ENCODE data around the gene FARS2. TPM values are rescaled to one million over a fixed set of nuclear protein-coding genes. Genes with fewer than 3 reads are reported as not detected.

Gene FARS2
- total and polyA plus RNA-seq, 2 donors (not counting 3 experiments of a cell fraction or from before 2014, with no cell fraction given): 20.2 to 20.5 TPM

GRCh38 chr6:5818959-5819358, 557.6 kb downstream of the FARS2 start:
- dilution Hi-C loops (cut with MboI; ENCODE audit: extremely low pct_ligation_motif_present, low sequenced_read_pairs): no loop called here

More at GRCh38 chr6:5818959-5819358, 557.6 kb downstream of the FARS2 start:
- H3K36me3 ChIP-seq (ENCODE audit: control insufficient read depth in 2 of 2, extremely low read depth in 1 of 2, insufficient read depth in 2 of 2, low read length in 2 of 2): no peaks in the 10 kb centered on the region
- POLR2A ChIA-PET: no interaction called here
- DNase-seq (ENCODE audit: low read depth, low spot score) (no peak), FAIRE-seq (no peak)
- no peak overlapping the region for H3K27ac ChIP-seq (ENCODE audit: insufficient read depth, low read depth, low read length)
- no peak overlapping the region for H2AFZ ChIP-seq (ENCODE audit: low read depth, low read length)
- intact Hi-C loops (cut with micrococcal nuclease): no loop called here
- no peak overlapping the region for H3K9ac ChIP-seq (replicated peaks; ENCODE audit: extremely low read depth, insufficient read depth, low read length)
- no peak overlapping the region for H3K4me2 ChIP-seq (ENCODE audit: insufficient read depth, low read length)
- no peaks in the 10 kb centered on the region for H4K20me1 ChIP-seq (replicated peaks; ENCODE audit: control insufficient read depth, extremely low read depth, insufficient read depth, low read length)
- BruUV-seq (replicated peaks): no TSS peak
- H3K9me3 ChIP-seq (replicated peaks; ENCODE audit: control insufficient read depth, insufficient read depth, low read length): no peaks in the 10 kb centered on the region
- H3K9me1 ChIP-seq (replicated peaks; ENCODE audit: control insufficient read depth, extremely low read depth, insufficient read depth, low read length): no peaks in the 10 kb centered on the region
- no peaks in the 10 kb centered on the region for H3K4me1 ChIP-seq (ENCODE audit: control insufficient read depth, extremely low read depth, insufficient read depth, low read length)
- no peaks in the 10 kb centered on the region for H3K27me3 ChIP-seq (ENCODE audit: control insufficient read depth in 2 of 2, insufficient read depth in 2 of 2, low read length in 2 of 2)
- H3K4me3 ChIP-seq (replicated peaks in 1 of 3; ENCODE audit: insufficient read depth in 1 of 3, low read depth in 1 of 3, low read length in 3 of 3): no peak overlapping the region
- H3K79me2 ChIP-seq (ENCODE audit: control insufficient read depth, insufficient read depth, low read length): no peaks in the 10 kb centered on the region
- CTCF ChIA-PET: no interaction called here
- TF ChIP-seq GATA2 (IDR thresholded peaks at IDR 0.05; ENCODE audit: insufficient read depth, insufficient read length, low read depth, low read length) (no peak), EZH2 (IDR thresholded peaks at IDR 0.05; ENCODE audit: borderline replicate concordance, low read depth, low read length, severe bottlenecking) (no peak), MYC (IDR thresholded peaks at IDR 0.05; ENCODE audit: low read depth, low read length) (no peak), POLR2A (IDR thresholded peaks at IDR 0.05; ENCODE audit: low read depth, low read length) (no peak), JUN (IDR thresholded peaks at IDR 0.05; ENCODE audit: borderline replicate concordance, insufficient read depth, insufficient read length, low read depth) (no peak)

Other genes with a start within 250 kb of the FARS2 start
- gene PPP1R3G, start 176.2 kb upstream of the FARS2 start, total RNA-seq: 0.07 and 0.09 TPM in 2 replicates
- 0.03 and 0.04 TPM in 2 replicates for gene PPP1R3G, start 176.2 kb upstream of the FARS2 start, polyA plus RNA-seq
- gene LYRM4, start 563 bp upstream of the FARS2 start, total RNA-seq: 39.5 and 39.7 TPM in 2 replicates
- 41.4 and 44.0 TPM in 2 replicates for gene LYRM4, start 563 bp upstream of the FARS2 start, polyA plus RNA-seq